Activated T-helper 1 cell treated with anti-CD3 and anti-CD28 coated beads, Interleukin-2, amount 50 U/mL, for 16 hours (primary cell): Measurements from ENCODE around the gene CBLC.

Experiments
- DNase-seq, 2 donors: peaks; one replicate each; pipeline ENCODE4 v3.0.0-alpha.2; 2020; ENCODE audit warnings: low read depth in 1 of 2, low spot score in 1 of 2

CBLC gene

GRCh38 chr19:44746616-44746945, 31.1 kb upstream of the CBLC start:
- no peak for DNase-seq

DNA sequence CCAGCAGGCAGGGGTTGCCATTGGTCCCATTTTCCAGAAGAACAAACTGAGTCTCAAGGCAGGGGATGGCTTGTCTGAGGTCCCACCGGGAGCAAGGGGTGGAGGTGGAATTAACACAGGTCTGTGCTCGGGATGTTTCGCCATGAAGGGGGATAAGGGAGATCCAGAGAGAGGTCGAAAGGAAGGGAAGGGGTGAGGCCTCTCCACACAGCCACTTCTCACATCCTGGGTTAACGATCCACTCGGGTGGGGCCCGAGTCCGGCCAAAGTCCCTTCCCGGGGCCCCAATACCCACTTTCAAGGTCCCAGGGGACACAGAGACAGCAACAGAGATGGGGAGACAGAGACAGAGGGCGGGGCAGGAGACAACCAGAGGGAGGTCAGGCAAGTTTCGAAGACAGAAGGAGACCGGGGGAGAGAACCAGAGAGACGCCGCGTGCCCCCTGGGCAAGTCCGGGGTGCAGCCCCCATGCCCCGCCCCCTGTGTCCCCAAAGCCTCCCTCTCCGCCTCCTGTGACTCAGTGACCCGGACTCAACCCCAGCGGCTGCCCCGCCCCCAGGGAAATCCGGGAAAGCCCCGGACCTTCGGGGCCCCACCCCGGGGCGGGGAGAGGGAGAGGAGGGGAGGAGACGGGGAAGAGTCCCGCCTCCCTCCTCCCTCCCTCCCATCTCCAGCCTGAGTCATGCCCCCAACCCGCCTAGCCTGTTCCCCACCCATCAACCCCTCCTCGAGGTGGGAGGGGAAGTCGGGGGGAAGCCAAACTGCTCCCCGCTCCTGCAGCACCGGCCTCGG, 30.5 kb upstream of the CBLC start:
- peak; percentile 59 to 88 for DNase-seq

GRCh38 chr19:44747739-44748425, 29.8 kb upstream of the CBLC start:
- no peak for DNase-seq

- DNase-seq, result peak; percentile 28 to 72
Measured at GRCh38 chr19:44748426-44749254, 29.1 kb upstream of the CBLC start, which contains the start of gene BCL3. TSS of gene BCL3 (plus strand) at chr19:44748708. CDS start at chr19:44748791, 83 bp downstream.

DNA sequence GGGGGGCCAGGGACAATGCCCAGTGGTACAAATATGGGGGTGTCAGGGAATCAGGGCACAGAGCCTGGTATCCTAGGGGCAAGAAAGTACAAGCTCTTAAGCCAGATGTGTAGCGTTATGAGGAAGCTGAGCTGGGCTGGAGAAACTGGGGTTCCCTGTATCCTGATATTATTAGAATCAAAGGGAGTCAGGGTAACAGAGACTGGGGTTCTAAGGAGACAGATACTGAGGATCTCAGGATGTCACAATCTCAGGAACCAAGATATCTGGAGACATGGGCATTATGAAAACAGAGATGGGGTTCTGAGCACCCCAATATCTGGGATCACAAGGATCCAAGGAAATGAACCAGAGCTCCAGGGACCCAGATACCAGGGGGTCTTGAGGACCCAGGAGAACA, 28.4 kb upstream of the CBLC start:
- no peak for DNase-seq

DNA sequence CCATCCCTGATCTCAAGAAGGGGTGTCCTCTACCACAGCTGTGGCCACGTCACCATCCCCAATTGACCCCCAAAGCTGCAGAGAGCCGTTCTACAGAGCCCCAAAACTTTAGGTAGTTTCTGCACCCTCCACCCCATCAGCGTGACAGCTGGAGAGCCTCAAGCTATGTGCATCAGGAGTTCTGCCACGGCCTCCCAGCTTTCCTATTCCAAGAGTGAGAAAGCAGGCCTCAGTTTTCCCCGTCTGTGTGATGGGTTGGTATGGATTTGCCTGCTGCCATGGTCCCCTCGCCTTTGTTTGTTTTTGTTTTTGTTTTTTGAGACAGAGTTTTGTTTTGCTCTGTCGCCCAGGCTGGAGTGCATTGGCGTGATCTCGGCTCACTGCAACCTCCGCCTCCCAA, 27.7 kb upstream of the CBLC start:
- DNase-seq, result no peak

- DNase-seq, result no peak
Measured at GRCh38 chr19:44752123-44752815, 25.4 kb upstream of the CBLC start.

GRCh38 chr19:44752816-44753625, 24.7 kb upstream of the CBLC start:
- DNase-seq, result peak; percentile 84 to 94

DNA sequence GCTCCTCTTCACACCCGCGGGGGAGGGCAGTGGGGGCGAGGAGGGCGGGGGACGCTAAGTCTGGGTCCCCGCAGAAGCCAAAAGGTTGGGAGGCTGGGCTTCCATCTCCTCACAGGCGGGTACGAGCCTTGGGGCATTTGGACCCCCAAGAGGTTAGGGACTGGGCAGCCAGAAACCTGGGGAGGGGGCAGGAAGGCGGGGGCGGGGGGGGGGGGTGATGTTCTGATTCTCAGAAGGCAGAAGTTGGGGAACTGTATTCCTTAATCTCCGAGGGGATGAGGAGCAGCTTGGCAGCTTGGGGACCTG, 24.1 kb upstream of the CBLC start:
- DNase-seq, result no peak

DNA sequence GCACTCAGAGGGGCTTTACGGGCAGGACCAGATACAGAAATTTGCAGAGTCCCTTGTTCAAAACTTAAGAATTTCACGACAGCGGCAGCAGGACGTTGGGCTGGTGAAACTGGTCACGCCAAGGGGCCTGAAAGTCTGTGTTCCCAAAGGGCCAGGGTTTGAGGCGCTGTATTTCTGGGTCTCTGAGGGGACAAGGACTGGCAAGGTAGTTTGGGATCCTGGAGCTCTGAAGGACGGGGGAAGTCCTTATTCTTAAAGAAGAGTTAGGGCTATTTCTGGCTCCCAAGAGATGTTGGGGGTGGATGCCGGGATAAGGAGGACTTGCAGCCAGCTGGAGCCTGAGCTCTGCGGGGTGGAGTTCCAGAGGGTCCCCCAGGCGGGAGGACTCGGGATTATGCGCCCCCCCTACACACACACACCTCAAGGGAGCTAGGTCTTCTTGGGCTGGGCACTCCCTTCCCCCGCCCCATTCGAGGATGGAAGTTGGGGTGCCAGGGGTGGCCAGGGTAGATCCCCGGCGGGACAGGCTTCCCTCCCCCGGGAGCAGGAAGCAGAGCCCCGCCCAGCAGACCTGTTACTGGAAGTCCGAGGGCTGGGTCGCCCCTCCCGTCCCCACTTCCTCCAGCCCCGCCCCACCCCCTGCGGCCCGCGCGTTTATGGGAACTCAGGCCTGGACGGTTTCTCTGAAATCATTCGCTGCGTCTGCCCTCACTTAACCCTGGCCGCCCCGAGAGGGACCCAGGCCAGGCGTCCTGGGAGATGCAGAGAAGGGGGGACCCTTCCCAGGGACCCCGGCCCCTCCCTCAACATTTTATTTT, 23.5 kb upstream of the CBLC start:
- DNase-seq, result peak in 1 of 2 donors; percentile 61

- DNase-seq, result no peak
Measured at GRCh38 chr19:44754750-44755080, 23.0 kb upstream of the CBLC start.

DNA sequence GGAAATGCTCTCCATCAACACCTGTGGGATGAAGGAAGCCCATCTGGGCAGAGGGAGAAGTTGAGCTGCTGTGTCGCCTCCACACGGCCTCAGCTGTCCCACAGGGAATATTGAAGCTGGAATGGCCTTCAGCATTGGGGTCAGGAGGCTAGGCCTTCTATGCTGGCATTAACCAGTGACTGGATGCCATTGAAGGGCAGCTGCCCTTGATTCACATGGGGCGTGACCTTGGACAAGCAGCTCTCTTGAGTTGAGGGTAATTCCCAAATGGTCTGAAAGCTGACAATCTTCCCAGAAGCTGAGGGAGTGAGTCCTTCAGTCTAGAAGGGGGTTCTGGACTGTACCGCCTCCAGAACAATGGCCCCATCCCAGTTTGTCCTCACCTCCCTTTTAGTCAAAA, 22.5 kb upstream of the CBLC start:
- DNase-seq, result no peak

- DNase-seq, result no peak
Measured at GRCh38 chr19:44756089-44756562, 21.6 kb upstream of the CBLC start.

DNA sequence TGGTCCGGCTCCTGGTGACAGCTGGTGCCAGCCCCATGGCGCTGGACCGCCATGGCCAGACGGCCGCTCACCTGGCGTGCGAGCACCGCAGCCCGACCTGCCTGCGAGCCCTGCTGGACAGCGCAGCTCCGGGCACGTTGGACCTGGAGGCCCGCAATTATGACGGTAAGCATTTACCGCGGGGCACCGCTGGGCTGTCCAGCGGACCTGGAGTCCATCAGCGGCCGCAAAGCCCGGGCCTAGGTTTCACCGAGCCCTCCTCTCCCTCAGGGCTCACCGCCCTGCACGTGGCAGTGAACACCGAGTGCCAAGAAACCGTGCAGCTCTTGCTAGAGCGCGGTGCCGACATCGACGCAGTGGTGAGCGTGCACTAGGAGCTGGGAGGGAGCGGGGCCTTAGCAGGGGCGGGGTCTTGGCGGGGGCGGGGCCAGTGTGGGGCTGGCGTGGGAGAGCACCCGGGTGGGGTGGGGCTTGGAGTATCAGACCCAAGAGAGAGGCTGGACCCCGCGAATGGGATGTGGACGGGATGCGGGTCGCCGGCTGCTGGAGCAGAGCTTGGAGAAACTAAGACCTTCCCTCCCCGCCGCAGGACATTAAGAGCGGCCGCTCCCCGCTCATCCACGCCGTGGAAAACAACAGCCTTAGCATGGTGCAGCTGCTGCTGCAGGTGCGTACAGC, 20.5 kb upstream of the CBLC start:
- no peak for DNase-seq

- DNase-seq, result no peak
Measured at GRCh38 chr19:44757735-44758505, 19.8 kb upstream of the CBLC start.

- DNase-seq, result no peak
Measured at GRCh38 chr19:44758596-44758995, 19.1 kb upstream of the CBLC start.

DNA sequence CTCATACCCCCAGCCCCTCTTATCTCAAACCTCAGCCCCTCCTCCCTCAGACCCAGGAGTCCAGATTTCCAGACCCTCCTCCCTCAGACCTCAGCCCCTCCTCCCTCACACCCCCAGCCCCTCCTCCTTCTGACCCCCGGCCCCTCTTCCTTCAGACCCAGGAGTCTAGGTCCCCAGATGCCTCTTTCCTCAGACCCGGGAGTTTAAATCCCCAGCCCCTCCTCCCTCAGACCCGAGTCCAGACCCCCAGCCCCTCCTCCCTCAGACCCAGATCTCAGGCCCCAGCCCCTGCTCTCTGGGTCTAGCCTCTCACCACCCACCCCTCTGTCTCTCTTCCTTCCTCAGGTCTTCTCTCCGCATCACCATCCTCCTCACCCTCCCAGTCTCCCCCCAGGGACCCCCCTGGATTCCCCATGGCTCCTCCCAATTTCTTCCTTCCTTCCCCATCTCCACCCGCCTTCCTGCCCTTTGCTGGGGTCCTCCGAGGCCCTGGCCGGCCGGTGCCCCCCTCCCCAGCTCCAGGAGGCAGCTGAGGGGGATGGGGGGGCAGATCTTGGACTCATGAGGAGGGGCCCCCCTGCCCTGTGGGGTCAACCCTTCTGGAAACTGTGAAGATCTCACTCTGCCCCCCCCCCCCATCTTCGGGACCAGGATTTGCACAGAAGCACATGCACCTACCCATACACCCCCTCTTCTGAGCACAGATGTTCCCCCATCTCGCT, 18.4 kb upstream of the CBLC start:
- no peak for DNase-seq

GRCh38 chr19:44762038-44762437, 15.7 kb upstream of the CBLC start:
- no peak for DNase-seq
